DMS53 (cell line): Measurements from ENCODE around the gene GOLGA8M.
"Not testable (repeated sequence)": the region's sequence is repeated elsewhere in the genome, so short reads cannot be mapped to it uniquely, and the experiment has no call there.

Experiments used
- DNase-seq: peaks from one replicate; lab custom pipeline; 2025; lab: John Stamatoyannopoulos, UW

The GOLGA8M gene, protein sequence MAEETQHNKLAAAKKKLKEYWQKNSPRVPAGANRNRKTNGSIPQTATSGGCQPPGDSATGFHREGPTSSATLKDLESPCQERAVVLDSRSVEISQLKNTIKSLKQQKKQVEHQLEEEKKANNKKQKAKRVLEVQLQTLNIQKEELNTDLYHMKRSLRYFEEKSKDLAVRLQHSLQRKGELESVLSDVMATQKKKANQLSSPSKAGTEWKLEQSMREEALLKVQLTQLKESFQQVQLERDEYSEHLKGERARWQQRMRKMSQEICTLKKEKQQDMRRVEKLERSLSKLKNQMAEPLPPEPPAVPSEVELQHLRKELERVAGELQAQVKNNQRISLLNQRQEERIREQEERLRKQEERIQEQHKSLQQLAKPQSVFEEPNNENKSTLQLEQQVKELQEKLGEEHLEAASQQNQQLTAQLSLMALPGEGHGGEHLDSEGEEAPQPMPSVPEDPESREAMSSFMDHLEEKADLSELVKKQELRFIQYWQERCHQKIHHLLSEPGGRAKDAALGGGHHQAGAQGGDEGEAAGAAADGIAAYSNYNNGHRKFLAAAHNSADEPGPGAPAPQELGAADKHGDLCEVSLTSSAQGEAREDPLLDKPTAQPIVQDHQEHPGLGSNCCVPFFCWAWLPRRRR

DNA sequence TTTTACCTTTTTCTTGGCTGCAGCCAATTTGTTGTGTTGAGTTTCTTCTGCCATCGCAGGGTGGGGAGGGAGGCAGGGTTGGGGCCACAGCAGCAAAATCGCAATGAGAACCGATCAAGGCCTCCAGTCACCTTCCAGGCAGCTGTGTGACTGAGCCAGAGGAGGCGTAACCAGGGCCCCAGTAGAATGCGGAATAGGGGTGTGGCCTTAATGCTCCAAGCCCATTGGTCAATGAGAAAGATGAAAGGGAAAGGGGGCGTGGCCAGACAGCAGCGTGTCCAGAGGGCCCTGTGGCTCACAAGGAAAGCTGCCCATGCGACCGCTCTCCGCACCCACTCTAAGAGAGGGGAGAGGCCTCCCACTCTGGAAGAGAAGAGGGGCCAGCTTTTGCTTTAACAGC lies at the start of gene GOLGA8M:
TSS of gene GOLGA8M (minus strand) at position 152 of the 400 bp plus-strand sequence. CDS start at position 54, 98 bp downstream.
- not testable (repeated sequence) for DNase-seq

GRCh38 chr15:28742890-28743289 lies 30.7 kb upstream of the GOLGA8M start:
- DNase-seq, result not testable (repeated sequence)

- DNase-seq, result not testable (repeated sequence)
These were observed 26.5 kb upstream of the GOLGA8M start for GRCh38 chr15:28738590-28739292.

DNA sequence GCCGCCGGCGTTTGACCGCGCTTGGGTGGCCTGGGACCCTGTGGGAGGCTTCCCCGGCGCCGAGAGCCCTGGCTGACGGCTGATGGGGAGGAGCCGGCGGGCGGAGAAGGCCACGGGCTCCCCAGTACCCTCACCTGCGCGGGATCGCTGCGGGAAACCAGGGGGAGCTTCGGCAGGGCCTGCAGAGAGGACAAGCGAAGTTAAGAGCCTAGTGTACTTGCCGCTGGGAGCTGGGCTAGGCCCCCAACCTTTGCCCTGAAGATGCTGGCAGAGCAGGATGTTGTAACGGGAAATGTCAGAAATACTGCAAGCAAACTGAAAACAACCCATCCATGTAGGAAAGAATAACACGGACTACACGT lies 26.0 kb upstream of the GOLGA8M start:
- DNase-seq, result not testable (repeated sequence)

DNA sequence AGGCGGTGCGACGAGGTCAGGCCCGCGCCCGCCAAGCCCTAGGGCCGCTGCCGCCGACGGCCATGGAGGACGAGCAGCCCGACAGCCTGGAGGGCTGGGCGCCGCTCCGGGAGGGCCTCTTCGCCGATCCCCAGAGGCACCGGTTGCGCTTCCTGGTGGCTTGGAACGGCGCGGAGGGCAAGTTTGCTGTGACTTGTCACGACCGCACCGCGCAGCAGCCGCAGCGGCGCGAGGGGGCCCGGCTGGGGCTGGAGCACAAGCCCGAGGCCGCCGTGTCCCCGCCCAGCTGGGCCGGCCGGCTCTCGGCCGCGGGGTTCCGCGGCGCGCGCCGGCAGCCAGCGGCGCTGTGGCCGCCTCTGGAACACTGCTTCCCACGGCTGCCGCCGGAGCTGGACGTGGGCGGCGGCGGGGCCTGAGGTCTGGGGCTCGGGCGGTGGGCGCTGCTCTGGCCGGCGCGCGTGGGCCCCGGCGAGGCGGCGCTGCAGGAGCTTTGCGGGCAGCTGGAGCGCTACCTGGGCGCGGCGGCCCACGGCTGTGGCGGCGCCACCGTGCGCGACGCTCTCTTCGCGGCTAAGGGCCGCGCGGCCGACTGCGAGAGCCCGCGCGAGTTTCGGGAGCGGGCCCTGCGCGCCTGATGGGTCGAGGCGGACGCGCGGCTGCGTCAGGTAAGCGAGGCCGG lies 25.4 kb upstream of the GOLGA8M start:
- peak; percentile 56 for DNase-seq

GRCh38 chr15:28728061-28728460 lies 15.8 kb upstream of the GOLGA8M start:
- DNase-seq, result peak; percentile 83

GRCh38 chr15:28727026-28727425 lies 14.8 kb upstream of the GOLGA8M start:
- DNase-seq, result not testable (repeated sequence)

GRCh38 chr15:28726102-28726501 lies 13.9 kb upstream of the GOLGA8M start:
- DNase-seq, result no peak

- no peak for DNase-seq
These were observed 13.3 kb upstream of the GOLGA8M start for GRCh38 chr15:28725556-28725955.

GRCh38 chr15:28723986-28724385 lies 11.8 kb upstream of the GOLGA8M start:
- not testable (repeated sequence) for DNase-seq

GRCh38 chr15:28719626-28720025 lies 7.4 kb upstream of the GOLGA8M start:
- not testable (repeated sequence) for DNase-seq

GRCh38 chr15:28718576-28718975 lies 6.4 kb upstream of the GOLGA8M start:
- not testable (repeated sequence) for DNase-seq

DNA sequence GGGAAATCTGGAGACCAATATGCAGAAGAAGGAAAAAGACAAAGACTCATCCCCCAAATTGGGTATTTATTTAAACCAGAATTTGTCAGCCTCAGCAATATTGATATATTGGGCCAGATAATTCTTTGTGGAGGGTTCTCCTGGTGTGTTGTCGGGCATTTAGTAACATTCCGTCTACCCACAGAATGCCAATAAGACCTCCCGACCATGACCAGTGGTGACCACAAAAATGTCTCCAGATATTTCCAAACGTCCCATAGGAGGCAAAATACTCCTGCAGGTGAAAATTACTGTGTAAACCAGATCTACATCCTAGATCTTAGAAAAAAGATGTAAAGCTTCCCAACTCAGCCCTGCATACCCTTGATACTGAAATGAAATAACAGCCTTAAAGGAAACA lies 2.0 kb upstream of the GOLGA8M start:
- DNase-seq, result not testable (repeated sequence)

GRCh38 chr15:28703927-28704326 lies 8.3 kb downstream of the GOLGA8M start:
- peak; percentile 81 for DNase-seq

- DNase-seq, result not testable (repeated sequence)
These were observed 9.8 kb downstream of the GOLGA8M start for GRCh38 chr15:28702427-28702826.

DNA sequence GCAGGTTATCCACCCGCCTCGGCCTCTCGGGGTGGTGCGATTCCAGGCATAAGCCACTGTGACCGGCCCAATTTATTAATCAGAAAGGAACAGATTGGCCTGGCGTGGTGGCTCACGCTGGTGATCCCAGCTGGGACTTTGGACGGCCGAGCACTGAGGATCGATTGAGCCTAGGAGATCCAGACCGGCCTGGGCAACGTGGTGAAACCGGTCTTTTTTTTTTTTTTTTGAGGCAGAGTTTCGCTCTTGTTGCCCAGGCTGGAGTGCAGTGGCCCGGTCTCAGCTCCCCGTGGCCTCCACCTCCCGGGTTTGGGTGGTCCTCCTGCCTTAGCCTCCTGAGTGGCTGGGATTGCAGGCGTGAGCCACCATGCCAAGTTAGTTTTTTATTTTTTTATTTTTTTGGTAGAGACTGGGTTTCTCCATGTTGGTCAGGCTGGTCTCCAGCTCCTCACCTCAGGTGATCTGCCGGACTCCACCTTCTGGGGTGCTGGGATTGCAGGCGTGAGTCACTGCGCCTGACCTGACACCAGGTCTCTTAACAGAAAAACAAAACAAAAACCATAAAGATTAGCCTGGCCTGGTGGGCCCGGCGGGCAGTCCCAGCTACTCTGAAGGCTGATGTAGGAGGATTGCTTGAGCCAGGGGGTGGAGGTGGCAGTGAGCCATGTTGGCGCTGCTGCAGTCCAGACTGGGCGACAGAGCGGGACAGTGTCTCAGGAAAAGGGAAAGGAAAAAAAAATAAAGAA lies 18.0 kb downstream of the GOLGA8M start:
- not testable (repeated sequence) for DNase-seq

- DNase-seq, result not testable (repeated sequence)
These were observed 19.2 kb downstream of the GOLGA8M start for GRCh38 chr15:28693021-28693420.

DNA sequence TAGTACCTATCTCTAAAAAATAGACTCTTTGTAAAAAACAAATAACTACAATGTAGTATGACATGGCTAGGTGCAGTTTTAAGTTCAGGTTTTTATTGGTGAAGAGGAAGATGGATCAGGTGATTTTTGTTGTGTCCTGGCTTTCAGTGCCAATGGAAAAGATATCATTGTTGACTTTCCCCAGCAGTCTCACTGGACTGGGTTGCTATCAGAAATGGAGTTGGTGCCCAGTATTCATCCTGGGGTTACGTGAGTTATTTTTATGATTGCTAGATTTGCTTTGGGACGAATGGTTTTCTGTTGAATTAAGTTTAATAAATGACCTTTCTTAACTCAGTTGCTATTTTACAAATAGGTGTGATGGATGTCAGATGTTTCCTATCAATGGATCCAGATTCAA lies 38.7 kb downstream of the GOLGA8M start:
- DNase-seq, result not testable (repeated sequence)

GRCh38 chr15:28672122-28672521 lies 40.1 kb downstream of the GOLGA8M start:
- DNase-seq, result not testable (repeated sequence)

- not testable (repeated sequence) for DNase-seq
These were observed 45.8 kb downstream of the GOLGA8M start for GRCh38 chr15:28666402-28666801.

GRCh38 chr15:28664575-28664974 lies 47.6 kb downstream of the GOLGA8M start:
- not testable (repeated sequence) for DNase-seq
